Endothelial cell of umbilical vein (primary cell): ENCODE results near the gene ATP8A2. TPM values are rescaled to one million over a fixed set of nuclear protein-coding genes. Genes with fewer than 3 reads are reported as not detected.

Source experiments
- BruUV-seq: library from RNA; stranded (reverse); fragments of 400-500 nt; replicated peaks from 2 replicates; lab custom pipeline; 2021; lab: Mats Ljungman, UMichigan
- CTCF ChIA-PET: fragments of 300-600, 350-600 bp; sonication (Branson Sonifier 250); formaldehyde crosslinking; loops from one replicate; lab custom pipeline; 2021; ENCODE audit warnings: antibody characterized with exemption, inconsistent platforms; lab: Charles Lee
- POLR2A ChIA-PET: fragments of 300-600, 350-600 bp; sonication (Branson Sonifier 250); formaldehyde crosslinking; loops from one replicate; lab custom pipeline; 2021; ENCODE audit warnings: antibody characterized with exemption, inconsistent platforms; lab: Charles Lee
- DNase-seq: peaks from one replicate; pipeline ENCODE4 v3.0.0-alpha.2; 2011; ENCODE audit warnings: low read depth, low spot score
- FAIRE-seq: peaks from 2 replicates; lab custom pipeline; 2011; peaks lifted over from hg19 to GRCh38; lab: Jason Lieb, UNC
- H2AFZ ChIP-seq: 2 replicates; pipeline ENCODE4 v1.6.0; 2012; ENCODE audit warnings: low read depth, low read length, control low read depth, inconsistent platforms
- H3K27ac ChIP-seq: 2 replicates; pipeline ENCODE4 v1.5.1; 2011; ENCODE audit warnings: low read depth, mild to moderate bottlenecking, control low read depth, low read length, moderate library complexity; ENCODE audit not compliant: insufficient read depth
- H3K27me3 ChIP-seq, 2 experiments: 2 replicates each; pipeline versions ENCODE4 v1.6.0 to v1.6.1; 2011; ENCODE audit warnings: low read length in 2 of 2, mixed read lengths in 1 of 2; ENCODE audit not compliant: control insufficient read depth in 2 of 2, insufficient read depth in 2 of 2
- H3K36me3 ChIP-seq, 2 experiments: 2 replicates in 1 of 2; 3 replicates in 1 of 2; pipeline ENCODE4 v1.5.1; 2011; ENCODE audit warnings: low read length in 2 of 2, mild to moderate bottlenecking in 1 of 2, moderate library complexity in 1 of 2; ENCODE audit not compliant: control insufficient read depth in 2 of 2, insufficient read depth in 2 of 2; ENCODE audit errors: extremely low read depth in 1 of 2
- H3K4me1 ChIP-seq: 3 replicates; pipeline ENCODE4 v1.5.1; 2011; ENCODE audit warnings: mild to moderate bottlenecking, low read length; ENCODE audit not compliant: control insufficient read depth, insufficient read depth; ENCODE audit errors: extremely low read depth
- H3K4me2 ChIP-seq: 2 replicates; pipeline ENCODE4 v1.6.1; 2011; ENCODE audit warnings: low read length, control low read depth, mixed read lengths; ENCODE audit not compliant: insufficient read depth
- H3K4me3 ChIP-seq, 3 experiments: fragments of 200-600 bp in 1 of 3; sonication (generic), shearing (Covaris generic) in 1 of 3; replicated peaks in 1 of 3; 2 replicates each; pipeline ENCODE4 v1.5.1; 2011 to 2016; ENCODE audit warnings: control low read depth in 3 of 3, low read length in 3 of 3, mild to moderate bottlenecking in 2 of 3, inconsistent platforms in 1 of 3, low read depth in 1 of 3, moderate library complexity in 1 of 3; ENCODE audit not compliant: insufficient read depth in 1 of 3
- H3K79me2 ChIP-seq: 2 replicates; pipeline ENCODE4 v1.6.0; 2012; ENCODE audit warnings: low read length, inconsistent platforms; ENCODE audit not compliant: control insufficient read depth, insufficient read depth
- H3K9ac ChIP-seq: replicated peaks from 2 replicates; pipeline ENCODE3; 2011; ENCODE audit warnings: low read length, control low read depth; ENCODE audit not compliant: insufficient read depth; ENCODE audit errors: extremely low read depth
- H3K9me1 ChIP-seq: replicated peaks from 3 replicates; pipeline ENCODE4 v1.6.0; 2011; ENCODE audit warnings: mild to moderate bottlenecking, low read length; ENCODE audit not compliant: control insufficient read depth, insufficient read depth; ENCODE audit errors: extremely low read depth
- H3K9me3 ChIP-seq: replicated peaks from 2 replicates; pipeline ENCODE4 v1.5.1; 2012; ENCODE audit warnings: low read length, inconsistent platforms; ENCODE audit not compliant: control insufficient read depth, insufficient read depth
- H4K20me1 ChIP-seq: replicated peaks from 2 replicates; pipeline ENCODE3; 2011; ENCODE audit warnings: mild to moderate bottlenecking, low read length; ENCODE audit not compliant: control insufficient read depth, insufficient read depth; ENCODE audit errors: extremely low read depth
- CTCF ChIP-seq, 2 donors: IDR thresholded peaks; 1 replicate in 1 of 2; 2 replicates in 1 of 2; pipeline ENCODE4 v1.5.1; 2011; ENCODE audit warnings: low read length in 2 of 2, mild to moderate bottlenecking in 2 of 2, moderate library complexity in 2 of 2, control low read depth in 1 of 2, inconsistent platforms in 1 of 2, low read depth in 1 of 2; ENCODE audit not compliant: insufficient read depth in 1 of 2; ENCODE audit errors: extremely low read depth in 1 of 2
- FOS ChIP-seq: IDR thresholded peaks from 2 replicates; pipeline ENCODE4 v1.6.1; 2011; ENCODE audit warnings: mild to moderate bottlenecking, low read length, moderate library complexity, borderline replicate concordance; ENCODE audit not compliant: insufficient read depth
- GATA2 ChIP-seq: IDR thresholded peaks from 2 replicates; pipeline ENCODE4 v1.7.0; 2011; ENCODE audit warnings: low read depth, mild to moderate bottlenecking, moderate library complexity, mixed read lengths, low read length; ENCODE audit not compliant: insufficient read length, insufficient read depth
- MAX ChIP-seq: IDR thresholded peaks from 2 replicates; pipeline ENCODE4 v1.6.1; 2011; ENCODE audit not compliant: insufficient read depth, insufficient read length
- MYC ChIP-seq: IDR thresholded peaks from one replicate; pipeline ENCODE4 v1.6.1; 2011; ENCODE audit warnings: mild to moderate bottlenecking, low read depth, low read length
- POLR2A ChIP-seq: IDR thresholded peaks from 2 replicates; pipeline ENCODE4 v1.6.1; 2012; ENCODE audit warnings: low read depth, mild to moderate bottlenecking, control low read depth, low read length
- POLR2AphosphoS5 ChIP-seq: IDR thresholded peaks from 2 replicates; pipeline ENCODE4 v1.6.1; 2012; ENCODE audit warnings: low read depth, mild to moderate bottlenecking, control low read depth, low read length, moderate library complexity; ENCODE audit not compliant: insufficient read depth
- dilution Hi-C: fragments of 300-500 bp; cut with MboI; formaldehyde crosslinking; loops from one replicate; pipeline ENCODE4 v1.15.0; 2019; ENCODE audit warnings: low sequenced_read_pairs; ENCODE audit not compliant: extremely low pct_ligation_motif_present
- intact Hi-C: fragments of 100-400 bp; cut with micrococcal nuclease; formaldehyde crosslinking; loops from one replicate; pipeline ENCODE4 v1.10.0; 2022
- polyA plus RNA-seq, 4 experiments: library from polyadenylated mRNA; depleted of rRNA in 3 of 4; stranded (reverse) in 3 of 4; unstranded in 1 of 4; fragments of >200 nt; gene quantifications; 2 replicates each; pipeline versions ENCODE4 v1.2.1 to v1.2.3, GENCODE V29; 2011 to 2012; ENCODE audit warnings: missing spikeins in 1 of 4
- total RNA-seq: library from RNA; stranded (reverse); gene quantifications from 2 replicates; pipeline ENCODE4 v1.2.3, GENCODE V29; 2021

Gene ATP8A2
- total and polyA plus RNA-seq, 2 donors (not counting 3 experiments of a cell fraction or from before 2014, with no cell fraction given): 0.11 to 0.49 TPM

- no peak for FAIRE-seq
- dilution Hi-C loops: no loop called here
- CTCF ChIA-PET: no interaction called here
- H3K4me3 ChIP-seq: no peak overlapping the region
- H3K27ac ChIP-seq: no peak overlapping the region
- no peak overlapping the region for H3K4me2 ChIP-seq
- H2AFZ ChIP-seq: no peak overlapping the region
- DNase-seq: no peak
- H3K9me3 ChIP-seq: no peaks in the 10 kb centered on the region
- no TSS peak for BruUV-seq
- intact Hi-C loops: no loop called here
- H3K27me3 ChIP-seq: no peaks in the 10 kb centered on the region
- no peaks in the 10 kb centered on the region for H4K20me1 ChIP-seq
- no peaks in the 10 kb centered on the region for H3K4me1 ChIP-seq
- H3K79me2 ChIP-seq: no peaks in the 10 kb centered on the region
- H3K9me1 ChIP-seq: no peaks in the 10 kb centered on the region
- POLR2A ChIA-PET: no interaction called here
- H3K9ac ChIP-seq: no peak overlapping the region
- H3K36me3 ChIP-seq: no peaks in the 10 kb centered on the region
- TF ChIP-seq FOS: no peak
- no peak for TF ChIP-seq POLR2AphosphoS5
- TF ChIP-seq POLR2A: no peak
- TF ChIP-seq CTCF (IDR thresholded peaks at IDR 0.05; ENCODE audit: extremely low read depth in 1 of 2, insufficient read depth in 1 of 2, low read depth in 1 of 2, low read length in 2 of 2): no peak
- TF ChIP-seq GATA2: no peak
- no peak for TF ChIP-seq MYC
- no peak for TF ChIP-seq MAX
Observed at GRCh38 chr13:25800523-25800922, 428.7 kb downstream of the ATP8A2 start.

GRCh38 chr13:25802579-25802978, 430.8 kb downstream of the ATP8A2 start:
- H3K4me3 ChIP-seq: no peak overlapping the region
- intact Hi-C loops: no loop called here
- peaks cover 0 to 3% of the 10 kb centered on the region in 2 experiments for H3K27me3 ChIP-seq
- H2AFZ ChIP-seq: no peak overlapping the region
- dilution Hi-C loops: no loop called here
- CTCF ChIA-PET: no interaction called here
- H3K4me2 ChIP-seq: no peak overlapping the region
- no peak for TF ChIP-seq MAX
- no peak overlapping the region for H3K9ac ChIP-seq
- no peaks in the 10 kb centered on the region for H3K4me1 ChIP-seq
- no peaks in the 10 kb centered on the region for H3K9me1 ChIP-seq
- FAIRE-seq (no peak), DNase-seq (no peak)
- POLR2A ChIA-PET: no interaction called here
- H4K20me1 ChIP-seq: no peaks in the 10 kb centered on the region
- no peaks in the 10 kb centered on the region for H3K9me3 ChIP-seq
- no TSS peak for BruUV-seq
- no peaks in the 10 kb centered on the region for H3K79me2 ChIP-seq
- no peaks in the 10 kb centered on the region for H3K36me3 ChIP-seq
- H3K27ac ChIP-seq: no peak overlapping the region
